Transverse colon (tissue), 4 donors: ENCODE data around the gene CLDN6. TPM values are rescaled to one million over a fixed set of nuclear protein-coding genes. Genes with fewer than 3 reads are reported as not detected.

Source experiments
- DNase-seq: peaks from one replicate; pipeline ENCODE4 v3.0.0-alpha.2; 2019
- H3K27ac ChIP-seq, 4 donors: fragments of 200-600 bp; sonication (generic); 2 replicates each; pipeline ENCODE4 v1.5.1; 2016 to 2018; ENCODE audit warnings: inconsistent platforms in 4 of 4
- H3K27me3 ChIP-seq: fragments of 200-600 bp; sonication (generic); 2 replicates; pipeline ENCODE4 v1.5.1; 2017; ENCODE audit warnings: inconsistent platforms
- H3K36me3 ChIP-seq, 4 donors: fragments of 200-600 bp; sonication (generic); 2 replicates each; pipeline ENCODE4 v1.5.1; 2017 to 2019; ENCODE audit warnings: inconsistent platforms in 4 of 4
- H3K4me1 ChIP-seq, 4 donors: fragments of 200-600 bp; sonication (generic); 2 replicates each; pipeline ENCODE4 v1.5.1; 2017 to 2020; ENCODE audit warnings: inconsistent platforms in 4 of 4
- H3K4me3 ChIP-seq, 4 donors: fragments of 200-600 bp; sonication (generic); 1 replicate in 1 of 4; 2 replicates in 3 of 4; pipeline versions ENCODE4 v1.5.1 to v1.6.1; 2017 to 2019; ENCODE audit warnings: inconsistent platforms in 4 of 4
- H3K9me3 ChIP-seq, 2 donors: fragments of 200-600 bp; sonication (generic); 2 replicates each; pipeline ENCODE4 v1.5.1; 2017 to 2019; ENCODE audit warnings: inconsistent platforms in 2 of 2
- EP300 ChIP-seq: sonication (generic); formaldehyde crosslinking; IDR thresholded peaks from one replicate; pipeline ENCODE4 v1.6.1; 2017; ENCODE audit warnings: antibody characterized with exemption, low read depth
- POLR2A ChIP-seq: fragments of 450-650 bp; IDR thresholded peaks from one replicate; pipeline ENCODE4 v1.6.1; 2016; ENCODE audit warnings: antibody characterized with exemption, mild to moderate bottlenecking, moderate library complexity
- POLR2AphosphoS5 ChIP-seq, 3 donors: sonication (generic); formaldehyde crosslinking; IDR thresholded peaks; one replicate each; pipeline ENCODE4 v1.6.1; 2016; ENCODE audit warnings: antibody characterized with exemption in 3 of 3
- WGBS, 2 donors: methylation state at CpG; one replicate each; pipeline ENCODE4 v1.1.5; 2018; ENCODE audit warnings: low coverage in 1 of 2; 5-methylcytosine and 5-hydroxymethylcytosine counted together
- in situ Hi-C, 4 donors: fragments of 200-750 bp; cut with MboI; loops; one replicate each; pipeline versions ENCODE4 v1.15.0 to v1.15.1; 2017; ENCODE audit warnings: low sequenced_read_pairs in 3 of 4, low pct_ligation_motif_present in 1 of 4, low pct_unique_long_range_greater_than_20kb in 1 of 4
- intact Hi-C: fragments of 100-400 bp; cut with DNase I; formaldehyde crosslinking; loops from one replicate; pipeline ENCODE4 v1.15.1; 2023; ENCODE audit warnings: low total_unique reads
- total RNA-seq, 4 donors: library from RNA; depleted of rRNA; stranded (reverse); fragments of >200 nt; gene quantifications; one replicate each; pipeline ENCODE4 v1.1.0, GENCODE V29; 2016
- TF ChIP-seq, protein P1 (sequence below), 5 experiments: fragments of 200-600 bp in 3 of 5; fragments of 450-650 bp in 2 of 5; sonication (generic) in 3 of 5; IDR thresholded peaks; 1 replicate in 2 of 5; 2 replicates in 3 of 5; pipeline ENCODE4 v1.5.1; 2016 to 2017; ENCODE audit warnings: antibody characterized with exemption in 5 of 5, inconsistent platforms in 3 of 5, mild to moderate bottlenecking in 2 of 5, moderate library complexity in 1 of 5

Gene CLDN6
- total RNA-seq, 4 donors from 2014 or later = not detected

DNA sequence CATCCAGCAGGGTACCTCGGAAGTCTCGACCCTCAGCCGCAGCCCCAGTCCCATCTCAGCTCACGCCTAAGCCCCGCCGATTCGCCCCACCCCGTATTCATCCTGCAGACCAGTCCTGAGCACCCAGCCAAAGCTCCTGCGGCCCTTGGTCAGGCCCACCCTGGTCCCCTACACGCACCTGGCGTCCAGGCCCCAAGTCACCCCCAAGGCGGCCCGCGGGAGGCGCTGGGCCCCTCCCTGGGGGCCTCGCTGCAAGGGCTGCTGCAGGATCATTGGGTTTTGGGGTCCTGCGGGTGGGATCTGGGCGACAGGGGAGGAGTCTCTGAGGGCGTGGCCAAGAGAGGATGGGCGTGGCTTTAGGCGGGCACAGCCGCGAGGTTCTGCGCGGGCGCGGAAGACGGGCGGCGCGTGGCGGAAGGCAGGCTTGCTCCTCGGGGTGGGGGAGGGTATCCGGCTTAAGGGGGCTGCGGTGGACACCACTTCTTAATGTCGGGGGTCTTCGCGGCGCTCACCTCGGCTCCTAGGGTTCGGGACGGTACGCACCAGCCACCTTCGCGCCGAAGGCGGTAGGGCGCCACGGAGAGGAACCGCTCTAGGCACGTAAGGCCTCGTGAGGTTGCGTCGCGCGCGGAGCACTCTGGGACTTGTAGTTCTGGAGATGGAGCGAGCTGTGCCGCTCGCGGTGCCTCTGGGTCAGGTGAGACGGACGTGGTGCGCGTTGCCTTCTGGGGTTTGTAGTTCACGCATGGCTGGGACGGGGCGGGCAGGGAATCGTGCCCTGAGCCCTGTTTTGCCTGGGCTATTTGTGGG, 5.9 kb upstream of the CLDN6 start, which contains the start of the genes HCFC1R1 and THOC6:
HCFC1R1 (minus strand) TSS at position 274 of the 810 bp plus-strand sequence; CDS start at position 273, 1 bp downstream.
THOC6 (plus strand) TSS at position 367 of the 810 bp plus-strand sequence; CDS start at position 659, 292 bp downstream.
- 0% methylated on average over 52 of the region's 69 CpGs; no CpG with 5 or more reads in 1 of the 2 donors for WGBS, 2 donors
- in situ Hi-C loops (no loop called here), intact Hi-C loops (loop anchor here (2.0 kb wide), 1 partner anchor 349 kb away; no protein-coding TSS in a partner anchor)
- H3K4me1 ChIP-seq = peaks cover 21 to 61% (median 51%) of the 10 kb centered on the region in 4 donors
- peaks cover 8% of the 10 kb centered on the region for H3K27me3 ChIP-seq
- peak; percentile 98 for DNase-seq
- H3K27ac ChIP-seq = peak within 1 kb of the TSS; percentile 92 to 94 (median 93)
- H3K36me3 ChIP-seq = no peaks in the 10 kb centered on the region
- no peaks in the 10 kb centered on the region for H3K9me3 ChIP-seq
- peak; percentile 80 for TF ChIP-seq POLR2A
- no peak for TF ChIP-seq EP300
- TF ChIP-seq POLR2AphosphoS5 (IDR thresholded peaks at IDR 0.05) = peak in 2 of 3 donors; percentile 79 to 90
- TF ChIP-seq, protein P1, sequence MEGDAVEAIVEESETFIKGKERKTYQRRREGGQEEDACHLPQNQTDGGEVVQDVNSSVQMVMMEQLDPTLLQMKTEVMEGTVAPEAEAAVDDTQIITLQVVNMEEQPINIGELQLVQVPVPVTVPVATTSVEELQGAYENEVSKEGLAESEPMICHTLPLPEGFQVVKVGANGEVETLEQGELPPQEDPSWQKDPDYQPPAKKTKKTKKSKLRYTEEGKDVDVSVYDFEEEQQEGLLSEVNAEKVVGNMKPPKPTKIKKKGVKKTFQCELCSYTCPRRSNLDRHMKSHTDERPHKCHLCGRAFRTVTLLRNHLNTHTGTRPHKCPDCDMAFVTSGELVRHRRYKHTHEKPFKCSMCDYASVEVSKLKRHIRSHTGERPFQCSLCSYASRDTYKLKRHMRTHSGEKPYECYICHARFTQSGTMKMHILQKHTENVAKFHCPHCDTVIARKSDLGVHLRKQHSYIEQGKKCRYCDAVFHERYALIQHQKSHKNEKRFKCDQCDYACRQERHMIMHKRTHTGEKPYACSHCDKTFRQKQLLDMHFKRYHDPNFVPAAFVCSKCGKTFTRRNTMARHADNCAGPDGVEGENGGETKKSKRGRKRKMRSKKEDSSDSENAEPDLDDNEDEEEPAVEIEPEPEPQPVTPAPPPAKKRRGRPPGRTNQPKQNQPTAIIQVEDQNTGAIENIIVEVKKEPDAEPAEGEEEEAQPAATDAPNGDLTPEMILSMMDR (IDR thresholded peaks at IDR 0.05) = peak in 1 of 5 experiments; percentile 13
- peak within 1 kb of the TSS; percentile 47 to 68 (median 61) for H3K4me3 ChIP-seq

DNA sequence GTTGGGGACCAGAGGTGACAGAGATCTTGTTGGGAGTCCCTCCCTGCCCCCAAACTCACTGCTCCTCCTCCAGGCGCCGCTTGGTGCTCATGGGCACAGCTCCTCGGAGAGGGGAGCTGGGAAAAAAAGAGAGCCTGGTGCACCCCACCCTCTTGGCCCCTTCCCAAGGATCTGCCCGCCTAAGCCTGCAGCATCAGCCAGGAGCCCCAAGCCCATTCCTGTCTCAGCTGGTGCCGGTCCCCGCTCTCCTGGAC, 5.4 kb upstream of the CLDN6 start:
- intact Hi-C loops = loop anchor here (2.0 kb wide), 1 partner anchor 349 kb away; no protein-coding TSS in a partner anchor
- in situ Hi-C loops = no loop called here
- no peak for DNase-seq
- Histone ChIP-seq H3K4me3 (peak overlapping the region; percentile 47 to 68 (median 61)), H3K36me3 (no peaks in the 10 kb centered on the region), H3K27me3 (peaks cover 9% of the 10 kb centered on the region), H3K9me3 (no peaks in the 10 kb centered on the region), H3K27ac (peak overlapping the region; percentile 92 to 94 (median 93)), H3K4me1 (peaks cover 21 to 59% (median 48%) of the 10 kb centered on the region in 4 donors)
- WGBS, 2 donors = 15% methylated on average over 6 of the region's 6 CpGs; no CpG with 5 or more reads in 1 of the 2 donors
- TF ChIP-seq POLR2AphosphoS5 (IDR thresholded peaks at IDR 0.05) = no peak
- TF ChIP-seq, protein P1 (IDR thresholded peaks at IDR 0.05) = no peak
- no peak for TF ChIP-seq POLR2A
- no peak for TF ChIP-seq EP300

DNA sequence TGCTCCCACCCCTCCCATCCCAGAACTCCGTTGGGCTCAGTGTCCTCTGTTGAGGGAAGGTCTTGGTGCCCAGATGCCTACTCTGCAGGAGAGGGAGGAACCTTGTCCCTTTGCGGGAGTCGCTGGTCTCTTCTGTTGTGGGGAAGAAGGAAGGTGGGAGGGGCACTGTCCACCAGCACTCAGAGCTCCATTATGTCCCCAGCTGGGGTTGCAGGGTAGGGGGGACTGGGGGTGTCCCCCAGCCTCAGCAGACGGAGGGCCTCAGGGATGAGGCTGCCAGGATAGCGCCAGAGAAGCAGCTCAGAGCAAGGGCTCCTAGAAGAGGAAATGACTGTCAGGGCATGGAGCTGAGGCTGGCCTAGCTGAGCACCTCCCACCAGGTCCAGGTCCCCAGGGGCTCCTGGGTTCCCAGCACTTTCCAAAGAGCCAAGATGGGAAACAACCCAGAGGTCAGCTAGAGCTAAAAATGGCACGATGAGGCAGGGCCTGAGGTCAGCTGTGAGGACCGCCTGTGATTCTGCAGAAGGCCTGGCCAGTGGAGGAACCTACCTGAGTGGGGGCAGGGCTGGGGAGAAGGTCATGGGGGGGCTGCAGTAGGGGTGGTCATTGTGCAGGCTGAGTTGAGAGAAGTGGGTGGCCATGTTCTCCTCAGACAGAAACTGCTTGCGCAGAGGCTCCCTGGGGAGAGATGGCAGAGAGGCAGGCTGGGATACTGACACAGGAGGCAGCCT, 4.9 kb upstream of the CLDN6 start:
- in situ Hi-C loops = no loop called here
- H3K4me1 ChIP-seq = peaks cover 24 to 59% (median 46%) of the 10 kb centered on the region in 4 donors
- peak overlapping the region in 3 of 4 donors; percentile 47 to 68 (median 55) for H3K4me3 ChIP-seq
- no peaks in the 10 kb centered on the region for H3K36me3 ChIP-seq
- H3K9me3 ChIP-seq = no peaks in the 10 kb centered on the region
- intact Hi-C loops = loop anchor here (2.0 kb wide), 1 partner anchor 348 kb away; no protein-coding TSS in a partner anchor
- no peak for TF ChIP-seq POLR2A
- TF ChIP-seq POLR2AphosphoS5 (IDR thresholded peaks at IDR 0.05) = no peak
- TF ChIP-seq, protein P1 (IDR thresholded peaks at IDR 0.05) = no peak
- no peak for TF ChIP-seq EP300
- H3K27ac ChIP-seq = peak overlapping the region; percentile 92 to 94 (median 93)
- 48% methylated on average over 8 of the region's 8 CpGs; no CpG with 5 or more reads in 1 of the 2 donors for WGBS, 2 donors
- DNase-seq = no peak
- peaks cover 14% of the 10 kb centered on the region for H3K27me3 ChIP-seq

DNA sequence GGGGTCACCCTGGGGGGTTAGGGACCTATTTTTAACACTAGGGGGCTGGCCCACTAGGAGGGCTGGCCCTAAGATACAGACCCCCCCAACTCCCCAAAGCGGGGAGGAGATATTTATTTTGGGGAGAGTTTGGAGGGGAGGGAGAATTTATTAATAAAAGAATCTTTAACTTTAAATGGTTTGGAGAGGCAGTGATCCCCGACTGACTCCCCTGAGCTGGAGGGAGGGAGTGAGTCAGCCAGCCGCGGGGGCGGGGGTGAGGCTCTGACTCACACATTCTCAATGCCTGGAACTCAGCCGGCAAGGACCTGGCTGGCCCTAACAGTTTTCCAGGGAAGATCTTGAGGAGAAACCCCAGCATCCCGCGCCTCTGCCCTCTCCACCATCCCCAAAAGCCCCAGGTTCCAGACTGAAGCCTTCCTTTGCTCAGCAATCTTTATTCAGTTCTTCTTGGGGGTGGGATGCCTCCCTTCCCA, 4.3 kb upstream of the CLDN6 start:
- H3K27me3 ChIP-seq = peaks cover 20% of the 10 kb centered on the region
- H3K4me3 ChIP-seq = peak overlapping the region in 2 of 4 donors; percentile 60 to 66
- H3K9me3 ChIP-seq = no peaks in the 10 kb centered on the region
- H3K4me1 ChIP-seq = peaks cover 24 to 57% (median 45%) of the 10 kb centered on the region in 4 donors
- TF ChIP-seq, protein P1 (IDR thresholded peaks at IDR 0.05) = peak in 1 of 5 experiments; percentile 11
- TF ChIP-seq POLR2AphosphoS5 (IDR thresholded peaks at IDR 0.05) (peak; percentile 66 to 77 (median 76)), POLR2A (no peak)
- in situ Hi-C loops = no loop called here
- peak; percentile 88 for DNase-seq
- 15 to 20% methylated on average over 4 to 8 of the region's 8 CpGs for WGBS, 2 donors
- peak overlapping the region; percentile 92 to 94 (median 93) for H3K27ac ChIP-seq
- no peaks in the 10 kb centered on the region for H3K36me3 ChIP-seq
- intact Hi-C loops = loop anchor here (2.0 kb wide), 1 partner anchor 347 kb away; no protein-coding TSS in a partner anchor
